HepG2 (cell line): ENCODE measurements around the gene CHCHD6. TPM values are rescaled to one million over a fixed set of nuclear protein-coding genes. Genes with fewer than 3 reads are reported as not detected.
A peak's percentile ranks its signal among the peaks of the same experiment; 100 is the strongest.

Source experiments
- ARHGAP35 ChIP-seq: sonication (generic); formaldehyde crosslinking; IDR thresholded peaks from 2 replicates; pipeline ENCODE4 v1.9.0; 2022; ENCODE audit warnings: mild to moderate bottlenecking, inconsistent platforms, moderate library complexity, missing genetic modification reagents, borderline replicate concordance
- ARID2 ChIP-seq: sonication (generic); formaldehyde crosslinking; IDR thresholded peaks from 2 replicates; pipeline ENCODE4 v1.8.1; 2022; ENCODE audit warnings: mild to moderate bottlenecking, missing genetic modification reagents, borderline replicate concordance
- CEBPG ChIP-seq: IDR thresholded peaks from 2 replicates; pipeline ENCODE4 v1.6.1; 2016
- ELF1 ChIP-seq: sonication (generic); formaldehyde crosslinking; IDR thresholded peaks from 2 replicates; pipeline ENCODE4 v1.4.0; 2020; ENCODE audit warnings: missing genetic modification reagents
- ELF3 ChIP-seq: IDR thresholded peaks from 2 replicates; pipeline ENCODE4 v1.6.1; 2016; ENCODE audit warnings: missing genetic modification reagents, missing compliant biosample characterization
- EP300 ChIP-seq, 3 experiments: sonication (generic) in 1 of 3; formaldehyde crosslinking in 1 of 3; IDR thresholded peaks; 2 replicates each; pipeline versions ENCODE4 v1.5.1 to v1.6.1; 2011 to 2020; ENCODE audit warnings: low read depth in 2 of 3, low read length in 2 of 3, borderline replicate concordance in 1 of 3, improper control_type of control experiment in 1 of 3, mild to moderate bottlenecking in 1 of 3, missing genetic modification reagents in 1 of 3, moderate library complexity in 1 of 3
- FOXA3 ChIP-seq: IDR thresholded peaks from 2 replicates; pipeline ENCODE4 v1.6.1; 2016; ENCODE audit warnings: missing genetic modification reagents, missing compliant biosample characterization
- FOXM1 ChIP-seq: sonication (generic); formaldehyde crosslinking; IDR thresholded peaks from 2 replicates; pipeline ENCODE4 v1.5.0; 2020; ENCODE audit warnings: missing genetic modification reagents
- IRF2 ChIP-seq: IDR thresholded peaks from 2 replicates; pipeline ENCODE4 v1.6.1; 2018; ENCODE audit warnings: missing genetic modification reagents, missing compliant biosample characterization
- KDM6A ChIP-seq: IDR thresholded peaks from 2 replicates; pipeline ENCODE4 v1.6.1; 2016; ENCODE audit warnings: low read depth
- MIER2 ChIP-seq: IDR thresholded peaks from 2 replicates; pipeline ENCODE4 v1.6.1; 2016; ENCODE audit warnings: missing biosample characterization, missing genetic modification reagents
- PAWR ChIP-seq: sonication (generic); formaldehyde crosslinking; IDR thresholded peaks from 2 replicates; pipeline ENCODE4 v1.4.0; 2020; ENCODE audit warnings: missing genetic modification reagents, mild to moderate bottlenecking, borderline replicate concordance
- RARG ChIP-seq: sonication (generic); formaldehyde crosslinking; IDR thresholded peaks from 2 replicates; pipeline ENCODE4 v1.4.0; 2020; ENCODE audit warnings: low read depth, mild to moderate bottlenecking, missing genetic modification reagents
- RFXANK ChIP-seq: IDR thresholded peaks from 2 replicates; pipeline ENCODE4 v1.6.1; 2016
- RXRB ChIP-seq: IDR thresholded peaks from 2 replicates; pipeline ENCODE4 v1.6.1; 2016; ENCODE audit warnings: borderline replicate concordance, missing genetic modification reagents, missing compliant biosample characterization
- TBX2 ChIP-seq: sonication (generic); formaldehyde crosslinking; IDR thresholded peaks from 2 replicates; pipeline ENCODE4 v1.5.0; 2020; ENCODE audit warnings: missing genetic modification reagents, mild to moderate bottlenecking, borderline replicate concordance
- ZFP82 ChIP-seq: sonication (generic); formaldehyde crosslinking; IDR thresholded peaks from 2 replicates; pipeline ENCODE4 v1.5.1; 2020; ENCODE audit warnings: mild to moderate bottlenecking, missing genetic modification reagents, borderline replicate concordance
- ZNF335 ChIP-seq: sonication (generic); formaldehyde crosslinking; IDR thresholded peaks from 2 replicates; pipeline ENCODE4 v1.4.0; 2020; ENCODE audit warnings: missing genetic modification reagents
- ZNF546 ChIP-seq: sonication (generic); formaldehyde crosslinking; conservative IDR thresholded peaks from 2 replicates; pipeline ENCODE4 v1.8.1; 2023; ENCODE audit warnings: mild to moderate bottlenecking, missing genetic modification reagents
- ZNF605 ChIP-seq: sonication (generic); formaldehyde crosslinking; IDR thresholded peaks from 2 replicates; pipeline ENCODE4 v1.8.0; 2022; ENCODE audit warnings: mild to moderate bottlenecking, missing genetic modification reagents
- ZNF883 ChIP-seq: sonication (generic); formaldehyde crosslinking; IDR thresholded peaks from 2 replicates; pipeline ENCODE4 v1.5.1; 2020; ENCODE audit warnings: mild to moderate bottlenecking, missing genetic modification reagents; ENCODE audit errors: not compliant biosample characterization
- polyA plus RNA-seq, 8 experiments: library from polyadenylated mRNA; depleted of rRNA in 3 of 8; stranded (reverse) in 7 of 8; unstranded in 1 of 8; fragments of >200 nt; fragmentation: Illumina TruSeq in 4 of 8; extraction: Trizol in 4 of 8; gene quantifications; 2 replicates each; pipeline versions ENCODE4 v1.2.1 to v1.2.3, GENCODE V29; 2011 to 2016; ENCODE audit warnings: low read depth in 4 of 8, missing spikeins in 1 of 8, mixed read lengths in 1 of 8; ENCODE audit not compliant: insufficient read depth in 1 of 8
- total RNA-seq, 5 experiments: library from RNA; depleted of rRNA; stranded (reverse); fragments of >200 nt; fragmentation: Illumina TruSeq; extraction: Trizol; gene quantifications; 2 replicates each; pipeline ENCODE4 v1.2.3, GENCODE V29; 2016; ENCODE audit warnings: low read depth in 1 of 5
- TF ChIP-seq, protein P1 (sequence below): sonication (generic); formaldehyde crosslinking; IDR thresholded peaks from 2 replicates; pipeline ENCODE4 v1.4.0; 2020; ENCODE audit warnings: missing genetic modification reagents
- TF ChIP-seq, protein P2 (sequence below): sonication (generic); IDR thresholded peaks from 2 replicates; pipeline ENCODE4 v1.6.1; 2016; ENCODE audit warnings: low read depth, borderline replicate concordance
- TF ChIP-seq, protein P3 (sequence below): sonication (generic); formaldehyde crosslinking; IDR thresholded peaks from 2 replicates; pipeline ENCODE4 v1.4.0; 2020; ENCODE audit warnings: mild to moderate bottlenecking, missing genetic modification reagents, borderline replicate concordance

The CHCHD6 gene
- total and polyA plus RNA-seq, 2 of the 13 experiments (the other 11 are each of a cell fraction or from before 2014, with no cell fraction given), result 20.3 to 20.8 TPM

DNA sequence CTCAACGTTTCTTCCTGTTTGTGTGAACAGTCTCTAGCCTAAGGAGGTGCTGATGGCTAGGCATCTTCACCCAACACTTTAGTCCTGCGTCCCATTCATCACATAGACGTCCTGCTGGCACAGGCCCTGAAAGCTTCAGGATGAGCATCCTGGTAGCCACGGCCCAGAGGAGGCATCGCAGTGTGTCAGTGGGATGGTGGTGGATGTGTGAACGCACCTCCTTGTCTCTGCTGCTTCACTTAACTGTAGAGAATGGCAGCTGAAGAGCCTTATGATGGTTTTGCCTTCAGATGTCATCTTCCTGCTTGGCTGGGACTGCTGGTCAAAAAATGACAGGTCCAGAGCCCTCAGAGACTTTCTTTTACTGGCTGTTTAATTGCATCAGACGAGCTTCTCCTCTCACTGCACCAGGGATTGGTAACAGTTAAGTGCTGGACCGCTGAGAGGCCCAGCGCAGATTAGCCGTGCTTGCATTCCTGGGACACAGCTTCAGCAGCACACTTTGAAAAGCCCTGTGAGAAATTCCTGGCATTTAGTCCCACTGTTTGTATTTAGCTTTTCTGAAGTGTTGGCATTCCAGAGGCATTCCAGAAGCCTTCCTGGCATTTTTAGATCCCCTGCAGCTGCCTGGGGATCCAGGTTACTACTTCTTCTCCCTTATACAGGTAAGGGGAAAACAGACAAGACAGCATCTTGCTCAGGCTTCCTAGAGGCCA is 146.5 kb downstream of the CHCHD6 start (continued):
- no peak for TF ChIP-seq ZNF883 (CRISPR knock-in tag)
- no peak for TF ChIP-seq ARHGAP35 (CRISPR knock-in tag)
- TF ChIP-seq ZNF335, result no peak
- TF ChIP-seq, protein P1, sequence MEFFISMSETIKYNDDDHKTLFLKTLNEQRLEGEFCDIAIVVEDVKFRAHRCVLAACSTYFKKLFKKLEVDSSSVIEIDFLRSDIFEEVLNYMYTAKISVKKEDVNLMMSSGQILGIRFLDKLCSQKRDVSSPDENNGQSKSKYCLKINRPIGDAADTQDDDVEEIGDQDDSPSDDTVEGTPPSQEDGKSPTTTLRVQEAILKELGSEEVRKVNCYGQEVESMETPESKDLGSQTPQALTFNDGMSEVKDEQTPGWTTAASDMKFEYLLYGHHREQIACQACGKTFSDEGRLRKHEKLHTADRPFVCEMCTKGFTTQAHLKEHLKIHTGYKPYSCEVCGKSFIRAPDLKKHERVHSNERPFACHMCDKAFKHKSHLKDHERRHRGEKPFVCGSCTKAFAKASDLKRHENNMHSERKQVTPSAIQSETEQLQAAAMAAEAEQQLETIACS, result no peak
- TF ChIP-seq ELF3 (CRISPR knock-in tag), result 0 out of 2 replicates have a peak, but pooled peaks have one; percentile 15
- TF ChIP-seq ZNF546 (CRISPR knock-in tag), result no peak
- TF ChIP-seq, protein P2, sequence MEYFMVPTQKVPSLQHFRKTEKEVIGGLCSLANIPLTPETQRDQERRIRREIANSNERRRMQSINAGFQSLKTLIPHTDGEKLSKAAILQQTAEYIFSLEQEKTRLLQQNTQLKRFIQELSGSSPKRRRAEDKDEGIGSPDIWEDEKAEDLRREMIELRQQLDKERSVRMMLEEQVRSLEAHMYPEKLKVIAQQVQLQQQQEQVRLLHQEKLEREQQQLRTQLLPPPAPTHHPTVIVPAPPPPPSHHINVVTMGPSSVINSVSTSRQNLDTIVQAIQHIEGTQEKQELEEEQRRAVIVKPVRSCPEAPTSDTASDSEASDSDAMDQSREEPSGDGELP, result peak; percentile 36; the same call in 1 of the 2 replicates
- TF ChIP-seq RXRB (CRISPR knock-in tag), result no peak
- no peak for TF ChIP-seq RFXANK
- 0 out of 2 replicates have a peak, but pooled peaks have one; percentile 11 for TF ChIP-seq ZNF605 (CRISPR knock-in tag)
- TF ChIP-seq PAWR (CRISPR knock-in tag), result no peak
- TF ChIP-seq, protein P3, sequence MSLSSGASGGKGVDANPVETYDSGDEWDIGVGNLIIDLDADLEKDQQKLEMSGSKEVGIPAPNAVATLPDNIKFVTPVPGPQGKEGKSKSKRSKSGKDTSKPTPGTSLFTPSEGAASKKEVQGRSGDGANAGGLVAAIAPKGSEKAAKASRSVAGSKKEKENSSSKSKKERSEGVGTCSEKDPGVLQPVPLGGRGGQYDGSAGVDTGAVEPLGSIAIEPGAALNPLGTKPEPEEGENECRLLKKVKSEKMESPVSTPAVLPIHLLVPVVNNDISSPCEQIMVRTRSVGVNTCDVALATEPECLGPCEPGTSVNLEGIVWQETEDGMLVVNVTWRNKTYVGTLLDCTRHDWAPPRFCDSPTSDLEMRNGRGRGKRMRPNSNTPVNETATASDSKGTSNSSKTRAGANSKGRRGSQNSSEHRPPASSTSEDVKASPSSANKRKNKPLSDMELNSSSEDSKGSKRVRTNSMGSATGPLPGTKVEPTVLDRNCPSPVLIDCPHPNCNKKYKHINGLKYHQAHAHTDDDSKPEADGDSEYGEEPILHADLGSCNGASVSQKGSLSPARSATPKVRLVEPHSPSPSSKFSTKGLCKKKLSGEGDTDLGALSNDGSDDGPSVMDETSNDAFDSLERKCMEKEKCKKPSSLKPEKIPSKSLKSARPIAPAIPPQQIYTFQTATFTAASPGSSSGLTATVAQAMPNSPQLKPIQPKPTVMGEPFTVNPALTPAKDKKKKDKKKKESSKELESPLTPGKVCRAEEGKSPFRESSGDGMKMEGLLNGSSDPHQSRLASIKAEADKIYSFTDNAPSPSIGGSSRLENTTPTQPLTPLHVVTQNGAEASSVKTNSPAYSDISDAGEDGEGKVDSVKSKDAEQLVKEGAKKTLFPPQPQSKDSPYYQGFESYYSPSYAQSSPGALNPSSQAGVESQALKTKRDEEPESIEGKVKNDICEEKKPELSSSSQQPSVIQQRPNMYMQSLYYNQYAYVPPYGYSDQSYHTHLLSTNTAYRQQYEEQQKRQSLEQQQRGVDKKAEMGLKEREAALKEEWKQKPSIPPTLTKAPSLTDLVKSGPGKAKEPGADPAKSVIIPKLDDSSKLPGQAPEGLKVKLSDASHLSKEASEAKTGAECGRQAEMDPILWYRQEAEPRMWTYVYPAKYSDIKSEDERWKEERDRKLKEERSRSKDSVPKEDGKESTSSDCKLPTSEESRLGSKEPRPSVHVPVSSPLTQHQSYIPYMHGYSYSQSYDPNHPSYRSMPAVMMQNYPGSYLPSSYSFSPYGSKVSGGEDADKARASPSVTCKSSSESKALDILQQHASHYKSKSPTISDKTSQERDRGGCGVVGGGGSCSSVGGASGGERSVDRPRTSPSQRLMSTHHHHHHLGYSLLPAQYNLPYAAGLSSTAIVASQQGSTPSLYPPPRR (CRISPR knock-in tag), result no peak
- 0 out of 4 replicates have a peak, but pooled peaks of 1 of the 2 experiments have one; percentile 13 for TF ChIP-seq EP300 (IDR thresholded peaks at IDR 0.05; ENCODE audit: low read depth in 2 of 2, low read length in 2 of 2)
- TF ChIP-seq EP300 (CRISPR knock-in tag; IDR thresholded peaks at IDR 0.05; ENCODE audit: borderline replicate concordance), result no peak
- TF ChIP-seq CEBPG (CRISPR knock-in tag), result peak; percentile 53
- TF ChIP-seq ELF1, result no peak
- no peak for TF ChIP-seq TBX2 (CRISPR knock-in tag)
- no peak for TF ChIP-seq ZFP82 (CRISPR knock-in tag)
- no peak for TF ChIP-seq FOXM1
- TF ChIP-seq RARG (CRISPR knock-in tag), result no peak
- TF ChIP-seq KDM6A (CRISPR knock-in tag), result no peak
- 0 out of 2 replicates have a peak, but pooled peaks have one; percentile 25 for TF ChIP-seq IRF2
- no peak for TF ChIP-seq ARID2
- TF ChIP-seq MIER2 (CRISPR knock-in tag), result no peak
- peak; percentile 4; the same call in 1 of the 2 replicates for TF ChIP-seq FOXA3
